Tibial nerve (tissue), 4 donors: ENCODE results near the gene PRAMEF4.
"Not testable (repeated sequence)": the region's sequence is repeated elsewhere in the genome, so short reads cannot be mapped to it uniquely, and the experiment has no call there.

Source experiments
- EP300 ChIP-seq, 2 donors: sonication (generic); formaldehyde crosslinking; IDR thresholded peaks; one replicate each; pipeline ENCODE4 v1.6.1; 2017; ENCODE audit warnings: antibody characterized with exemption in 2 of 2, mild to moderate bottlenecking in 1 of 2
- POLR2A ChIP-seq, 2 donors: fragments of 450-650 bp; IDR thresholded peaks; one replicate each; pipeline ENCODE4 v1.6.1; 2017; ENCODE audit warnings: antibody characterized with exemption in 2 of 2, mild to moderate bottlenecking in 2 of 2, moderate library complexity in 2 of 2
- TF ChIP-seq, protein P1 (sequence below), 5 experiments: fragments of 200-600 bp in 3 of 5; fragments of 450-650 bp in 2 of 5; sonication (generic) in 3 of 5; IDR thresholded peaks; one replicate each; pipeline ENCODE4 v1.5.1; 2016 to 2019; ENCODE audit warnings: antibody characterized with exemption in 5 of 5, mild to moderate bottlenecking in 3 of 5, moderate library complexity in 2 of 5

DNA sequence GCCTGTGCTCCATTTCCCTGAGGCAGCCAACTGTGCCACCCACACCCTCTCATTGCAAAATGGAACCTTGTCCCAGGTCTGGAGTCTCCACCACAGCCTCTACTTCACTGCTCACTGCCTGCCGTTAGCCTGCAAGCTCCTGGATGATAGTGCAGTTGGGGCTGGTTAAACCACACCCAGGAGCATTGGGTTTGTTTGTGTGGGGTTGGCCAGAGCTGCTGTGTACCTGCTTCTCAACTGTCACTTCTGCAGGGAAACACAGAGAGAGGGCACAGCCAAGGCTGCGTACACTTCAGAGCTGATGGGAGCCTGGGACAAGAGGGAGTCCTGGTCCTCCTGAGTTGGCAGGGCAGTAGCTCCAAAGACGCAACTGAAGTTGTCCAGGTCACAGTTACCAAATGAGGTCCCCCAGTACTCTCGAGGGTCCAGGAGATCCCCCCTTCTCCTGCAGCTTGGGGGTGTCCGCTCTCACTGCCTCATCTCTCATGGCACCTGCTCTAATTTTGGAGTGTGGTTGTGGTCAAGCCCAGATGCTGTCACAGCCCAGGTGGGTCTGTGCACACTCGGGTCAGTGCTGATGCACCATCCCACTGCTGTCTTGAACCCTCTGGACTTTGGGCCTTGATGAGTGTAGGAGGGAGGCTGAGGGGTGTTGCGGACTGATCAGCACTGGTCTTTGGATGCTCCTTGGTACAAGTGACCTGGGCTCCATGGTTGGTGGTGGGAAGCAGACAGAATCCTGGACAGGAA, 22.7 kb downstream of the PRAMEF4 start:
- TF ChIP-seq, protein P1, sequence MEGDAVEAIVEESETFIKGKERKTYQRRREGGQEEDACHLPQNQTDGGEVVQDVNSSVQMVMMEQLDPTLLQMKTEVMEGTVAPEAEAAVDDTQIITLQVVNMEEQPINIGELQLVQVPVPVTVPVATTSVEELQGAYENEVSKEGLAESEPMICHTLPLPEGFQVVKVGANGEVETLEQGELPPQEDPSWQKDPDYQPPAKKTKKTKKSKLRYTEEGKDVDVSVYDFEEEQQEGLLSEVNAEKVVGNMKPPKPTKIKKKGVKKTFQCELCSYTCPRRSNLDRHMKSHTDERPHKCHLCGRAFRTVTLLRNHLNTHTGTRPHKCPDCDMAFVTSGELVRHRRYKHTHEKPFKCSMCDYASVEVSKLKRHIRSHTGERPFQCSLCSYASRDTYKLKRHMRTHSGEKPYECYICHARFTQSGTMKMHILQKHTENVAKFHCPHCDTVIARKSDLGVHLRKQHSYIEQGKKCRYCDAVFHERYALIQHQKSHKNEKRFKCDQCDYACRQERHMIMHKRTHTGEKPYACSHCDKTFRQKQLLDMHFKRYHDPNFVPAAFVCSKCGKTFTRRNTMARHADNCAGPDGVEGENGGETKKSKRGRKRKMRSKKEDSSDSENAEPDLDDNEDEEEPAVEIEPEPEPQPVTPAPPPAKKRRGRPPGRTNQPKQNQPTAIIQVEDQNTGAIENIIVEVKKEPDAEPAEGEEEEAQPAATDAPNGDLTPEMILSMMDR (IDR thresholded peaks at IDR 0.05) = not testable (repeated sequence)
- not testable (repeated sequence) for TF ChIP-seq POLR2A, EP300 (IDR thresholded peaks at IDR 0.05)
